GM19035 (cell line): ENCODE measurements around the gene TRRAP.

Experiments used
- ATAC-seq: cut with Tn5 transposase; IDR thresholded peaks from one replicate; pipeline ENCODE4 v1.9.1; 2021; ENCODE audit not compliant: unreplicated experiment

TRRAP gene

DNA sequence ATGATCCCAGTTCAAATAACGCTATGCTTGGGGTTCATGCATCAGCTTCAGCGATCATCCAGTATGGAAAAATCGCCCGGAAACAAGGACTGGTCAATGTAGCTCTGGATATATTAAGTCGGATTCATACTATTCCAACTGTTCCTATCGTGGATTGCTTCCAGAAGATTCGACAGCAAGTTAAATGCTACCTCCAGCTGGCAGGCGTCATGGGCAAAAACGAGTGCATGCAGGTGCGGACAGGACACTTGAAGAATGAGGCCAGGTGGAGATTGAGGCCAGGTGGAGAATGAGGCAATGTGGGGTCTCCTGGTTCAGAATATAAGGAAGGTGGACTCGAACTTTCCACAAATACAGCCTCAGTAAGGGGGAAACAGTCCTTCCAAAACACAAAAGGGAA, 105.8 kb downstream of the TRRAP start:
- no peak for ATAC-seq

DNA sequence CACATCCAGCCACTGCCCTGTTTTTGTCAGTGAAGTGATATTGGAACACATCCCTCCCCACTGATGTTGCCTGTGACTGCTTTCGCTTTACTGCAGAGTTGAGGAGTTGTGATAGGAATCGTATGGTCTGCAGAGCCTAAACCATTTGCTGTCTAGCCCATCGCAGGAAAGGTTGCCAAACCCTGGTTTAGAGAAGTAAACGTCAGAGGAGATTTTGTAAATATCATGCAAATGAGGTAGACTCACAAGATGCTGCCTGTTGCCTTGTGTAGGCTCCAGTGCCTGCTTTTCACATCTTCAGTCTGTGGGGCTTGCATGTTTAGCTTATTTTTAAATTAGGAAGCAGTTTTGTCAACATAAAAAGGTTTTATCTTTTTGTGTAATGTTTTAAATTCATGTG, 107.1 kb downstream of the TRRAP start:
- ATAC-seq, result no peak

DNA sequence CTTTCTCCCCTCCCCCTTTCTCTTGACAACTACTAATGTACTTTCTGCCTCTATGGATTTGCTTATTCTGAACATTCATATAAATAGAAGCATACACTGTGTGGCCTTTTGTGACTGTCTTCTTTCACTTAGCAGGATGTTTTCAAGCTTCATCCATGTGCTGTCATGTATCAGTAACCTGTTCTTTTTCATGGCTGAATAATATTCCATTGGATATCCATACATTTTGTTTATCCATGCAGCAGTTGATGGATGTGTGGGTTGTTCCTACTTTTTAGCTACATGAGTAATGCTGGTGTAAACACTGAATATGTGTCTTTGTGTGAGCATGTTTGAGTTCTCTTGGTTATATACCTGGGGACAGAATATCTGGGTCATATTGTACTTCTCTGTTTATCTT, 107.6 kb downstream of the TRRAP start:
- no peak for ATAC-seq

DNA sequence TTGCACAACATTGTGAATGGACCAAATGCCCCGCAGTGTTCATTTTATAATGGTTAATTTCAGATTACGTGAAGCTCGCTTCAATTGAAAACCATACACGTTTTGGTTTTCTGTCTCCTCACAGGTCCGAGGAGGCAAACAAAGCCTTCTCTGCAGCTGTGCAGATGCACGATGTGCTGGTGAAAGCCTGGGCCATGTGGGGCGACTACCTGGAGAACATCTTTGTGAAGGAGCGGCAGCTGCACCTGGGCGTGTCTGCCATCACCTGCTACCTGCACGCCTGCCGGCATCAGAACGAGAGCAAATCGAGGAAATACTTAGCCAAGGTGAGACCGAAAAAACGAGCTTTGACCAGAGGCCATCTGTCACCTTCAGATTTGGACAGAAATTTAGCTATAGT, 110.3 kb downstream of the TRRAP start:
- no peak for ATAC-seq

DNA sequence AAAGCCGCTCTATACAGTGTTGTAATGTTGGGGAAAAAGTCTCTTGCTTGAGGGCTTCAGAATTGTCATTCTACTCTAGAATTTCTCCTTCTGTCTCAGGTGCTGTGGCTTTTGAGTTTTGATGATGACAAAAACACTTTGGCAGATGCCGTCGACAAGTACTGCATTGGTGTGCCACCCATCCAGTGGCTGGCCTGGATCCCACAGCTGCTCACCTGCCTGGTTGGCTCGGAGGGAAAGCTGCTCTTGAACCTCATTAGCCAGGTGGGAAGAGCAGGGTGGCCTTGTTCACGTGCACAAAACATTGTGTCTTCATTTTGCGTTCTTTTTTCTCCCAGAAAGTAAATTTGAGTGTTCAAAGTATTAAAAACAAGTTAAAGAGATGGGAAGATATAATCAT, 112.0 kb downstream of the TRRAP start:
- no peak for ATAC-seq

DNA sequence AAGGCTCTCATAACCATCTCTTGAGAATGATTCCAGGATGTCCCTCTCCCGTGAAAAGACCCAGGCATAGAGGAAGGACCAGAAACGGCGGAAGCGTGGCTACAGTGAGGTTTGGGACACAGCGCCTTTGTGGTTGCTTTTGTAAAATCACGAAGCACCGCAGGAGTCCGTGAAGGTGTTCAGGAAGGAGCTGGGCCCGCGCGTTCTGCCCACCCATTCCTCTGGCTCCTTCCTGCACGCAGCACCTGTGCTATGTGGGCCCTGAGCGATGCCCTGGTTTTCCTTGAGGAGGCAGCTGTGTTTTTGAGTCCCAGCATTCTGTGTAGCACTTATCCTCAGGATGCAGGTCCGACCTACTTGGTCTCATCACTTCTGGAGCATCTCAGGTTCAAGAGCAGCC, 112.8 kb downstream of the TRRAP start:
- ATAC-seq, result no peak

DNA sequence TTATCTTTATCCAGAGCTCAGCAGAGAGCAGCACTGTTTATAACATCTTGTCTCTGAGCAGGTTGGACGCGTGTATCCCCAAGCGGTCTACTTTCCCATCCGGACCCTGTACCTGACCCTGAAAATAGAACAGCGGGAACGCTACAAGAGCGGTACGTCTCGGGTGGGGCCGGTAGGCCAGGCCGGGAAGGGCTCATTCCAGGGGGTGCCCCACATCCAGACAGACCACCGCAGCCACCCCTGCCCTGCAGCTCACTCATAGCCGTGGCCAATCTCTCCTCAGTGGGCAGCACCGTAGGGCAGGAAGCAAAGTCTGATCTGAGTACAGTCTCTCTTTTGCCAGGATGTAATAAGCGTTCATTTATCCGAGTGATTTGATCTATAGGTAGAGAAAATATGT, 113.7 kb downstream of the TRRAP start:
- no peak for ATAC-seq

DNA sequence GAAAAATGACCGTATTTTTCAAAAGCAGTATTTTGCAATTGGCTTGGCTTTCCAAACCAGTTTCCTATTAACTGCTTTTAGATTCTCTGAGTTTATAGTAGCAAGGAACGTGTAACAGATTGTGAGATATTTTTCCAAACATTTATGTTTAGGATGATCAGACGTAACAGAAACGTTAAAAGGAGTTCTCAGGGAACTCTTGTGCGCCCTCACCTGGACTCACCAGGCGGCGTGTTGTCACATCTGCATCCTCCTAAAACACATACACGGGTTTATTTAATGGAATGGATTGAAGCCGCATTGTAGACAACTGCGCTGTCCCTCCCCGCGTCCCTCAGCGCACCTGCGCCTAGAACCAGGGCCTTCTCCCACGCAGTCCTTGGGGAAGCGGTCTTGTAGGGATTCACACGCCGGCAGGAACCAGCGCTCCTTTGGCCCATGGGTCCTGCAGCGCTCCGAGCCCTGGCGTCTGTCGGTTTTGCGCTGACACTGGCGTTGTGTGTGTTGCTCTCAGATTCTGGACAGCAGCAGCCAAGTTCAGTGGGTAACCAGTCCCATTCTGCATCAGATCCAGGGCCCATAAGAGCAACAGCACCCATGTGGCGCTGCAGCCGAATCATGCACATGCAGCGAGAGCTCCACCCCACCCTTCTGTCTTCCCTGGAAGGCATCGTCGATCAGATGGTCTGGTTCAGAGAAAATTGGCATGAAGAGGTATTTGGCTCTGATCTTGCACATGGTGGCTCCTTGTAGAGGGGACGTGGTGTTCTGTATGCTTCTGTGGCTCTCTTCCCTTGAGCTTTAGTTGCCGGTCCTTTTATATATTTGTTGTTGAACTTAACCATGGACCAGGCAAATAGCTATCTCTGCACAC, 114.9 kb downstream of the TRRAP start:
- no peak for ATAC-seq

DNA sequence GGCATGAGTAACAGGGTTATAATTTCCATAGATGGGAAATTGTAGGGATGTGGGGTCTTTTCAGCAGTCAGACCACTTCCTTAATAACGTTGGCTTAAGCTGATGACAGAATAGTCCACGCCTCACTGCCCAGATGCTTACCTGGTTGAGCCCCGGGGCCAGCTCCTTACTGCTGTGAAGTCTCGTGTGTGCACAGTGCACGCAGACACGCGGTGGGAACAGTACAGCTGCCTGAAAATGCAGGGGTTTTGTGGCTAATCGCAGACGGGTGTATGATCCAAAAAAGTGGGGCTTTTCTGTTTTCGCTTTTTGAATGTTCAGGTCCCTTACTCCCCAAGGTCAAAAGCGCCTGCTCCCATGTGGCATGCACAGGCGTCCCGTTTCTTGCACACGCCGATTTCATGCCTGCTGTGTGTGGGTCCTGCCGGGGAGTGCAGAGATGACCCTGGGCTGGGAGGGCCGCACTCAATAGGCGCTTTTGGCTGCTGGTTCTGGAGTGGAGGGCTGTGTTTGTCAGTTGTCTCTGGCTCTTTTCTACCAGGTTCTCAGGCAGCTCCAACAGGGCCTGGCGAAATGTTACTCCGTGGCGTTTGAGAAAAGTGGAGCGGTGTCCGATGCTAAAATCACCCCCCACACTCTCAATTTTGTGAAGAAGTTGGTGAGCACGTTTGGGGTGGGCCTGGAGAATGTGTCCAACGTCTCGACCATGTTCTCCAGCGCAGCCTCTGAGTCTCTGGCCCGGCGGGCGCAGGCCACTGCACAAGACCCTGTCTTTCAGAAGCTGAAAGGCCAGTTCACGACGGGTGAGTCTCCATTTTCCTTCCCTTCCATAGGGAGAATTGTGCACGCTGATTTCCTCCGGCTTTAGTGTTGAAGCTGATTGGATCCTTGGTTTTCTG, 116.0 kb downstream of the TRRAP start:
- no peak for ATAC-seq

DNA sequence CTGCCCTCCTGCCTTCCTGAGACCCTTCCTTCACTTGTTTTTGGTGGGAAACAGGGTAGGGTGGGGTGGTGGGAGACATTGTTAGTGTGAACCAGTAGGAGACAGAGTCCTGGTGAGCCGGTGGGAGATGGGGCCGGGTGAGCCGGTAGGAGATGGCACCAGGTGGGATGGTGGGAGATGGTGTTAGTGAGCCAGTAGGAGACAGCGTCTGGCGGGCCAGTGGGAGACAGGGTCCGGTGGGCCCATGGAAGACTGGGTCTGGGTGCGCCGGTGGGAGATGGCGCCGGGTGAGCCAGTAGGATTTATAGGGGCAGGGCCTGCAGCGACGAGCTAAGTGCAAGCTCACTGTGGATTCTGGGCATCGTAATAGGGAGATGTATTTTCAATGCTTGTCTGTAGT, 116.8 kb downstream of the TRRAP start:
- no peak for ATAC-seq

DNA sequence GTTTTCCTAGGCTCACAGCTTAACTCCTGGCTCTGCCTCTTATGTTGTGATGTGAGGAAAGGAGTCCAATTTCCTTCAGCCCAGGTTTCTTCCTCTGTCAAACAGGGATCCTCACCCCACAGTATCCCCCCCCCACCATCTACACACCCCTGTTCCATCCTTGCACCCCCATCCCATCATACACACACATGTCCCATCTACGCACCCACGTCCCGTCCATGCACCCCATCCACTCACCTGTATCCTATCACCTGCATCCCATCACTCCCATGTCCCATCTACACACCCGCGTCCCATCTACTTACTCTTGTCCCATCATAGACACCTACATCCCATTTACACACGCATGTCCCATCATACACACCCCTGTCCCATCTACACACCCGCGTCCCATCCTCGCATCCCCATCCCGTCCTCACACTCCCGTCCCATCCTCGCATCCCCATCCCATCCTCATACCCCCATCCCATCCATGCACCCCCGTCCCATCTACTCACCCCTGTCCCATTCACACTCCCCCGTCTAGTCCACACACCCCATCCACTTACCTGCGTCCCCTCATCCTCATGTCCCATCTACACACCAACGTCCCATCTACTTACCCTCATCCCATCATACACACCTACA, 117.3 kb downstream of the TRRAP start:
- ATAC-seq, result no peak

DNA sequence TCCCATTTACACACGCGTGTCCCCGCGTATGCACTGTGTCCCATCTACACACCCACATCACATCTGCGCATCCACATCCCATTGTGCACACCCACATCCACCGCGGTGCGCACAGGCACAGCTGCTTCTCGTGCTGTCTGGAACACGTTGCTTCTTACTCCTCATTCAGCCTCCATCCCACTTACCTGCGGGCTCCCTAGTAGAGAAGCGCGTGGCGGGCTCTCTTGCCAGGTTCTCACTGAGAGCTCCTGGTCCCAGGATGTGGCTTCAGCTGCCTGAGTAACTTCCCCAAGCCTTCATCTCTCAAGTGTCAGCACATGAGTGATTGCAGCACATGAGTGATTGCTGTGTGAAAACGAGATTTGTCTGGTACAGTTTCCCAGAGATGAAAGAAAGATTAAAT, 117.8 kb downstream of the TRRAP start:
- ATAC-seq, result no peak

DNA sequence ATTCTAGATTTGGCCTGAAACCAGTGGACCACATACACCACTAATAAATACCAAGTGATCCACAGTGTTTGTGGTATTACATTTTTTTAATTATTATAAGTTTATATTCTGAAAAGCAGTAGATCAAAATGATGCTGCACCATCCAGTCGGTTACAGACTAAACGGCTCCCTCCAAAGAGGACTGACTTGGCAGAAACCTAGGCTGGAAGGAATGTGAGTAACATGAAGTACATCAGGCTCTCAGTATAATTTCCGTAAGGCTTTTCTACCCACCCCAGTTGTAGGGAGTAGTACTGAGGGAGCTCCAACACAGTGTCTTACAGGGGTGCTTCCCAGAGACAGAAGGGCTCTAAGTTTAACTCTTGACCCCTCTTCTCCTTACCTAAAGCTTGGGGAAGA, 119.5 kb downstream of the TRRAP start:
- no peak for ATAC-seq

DNA sequence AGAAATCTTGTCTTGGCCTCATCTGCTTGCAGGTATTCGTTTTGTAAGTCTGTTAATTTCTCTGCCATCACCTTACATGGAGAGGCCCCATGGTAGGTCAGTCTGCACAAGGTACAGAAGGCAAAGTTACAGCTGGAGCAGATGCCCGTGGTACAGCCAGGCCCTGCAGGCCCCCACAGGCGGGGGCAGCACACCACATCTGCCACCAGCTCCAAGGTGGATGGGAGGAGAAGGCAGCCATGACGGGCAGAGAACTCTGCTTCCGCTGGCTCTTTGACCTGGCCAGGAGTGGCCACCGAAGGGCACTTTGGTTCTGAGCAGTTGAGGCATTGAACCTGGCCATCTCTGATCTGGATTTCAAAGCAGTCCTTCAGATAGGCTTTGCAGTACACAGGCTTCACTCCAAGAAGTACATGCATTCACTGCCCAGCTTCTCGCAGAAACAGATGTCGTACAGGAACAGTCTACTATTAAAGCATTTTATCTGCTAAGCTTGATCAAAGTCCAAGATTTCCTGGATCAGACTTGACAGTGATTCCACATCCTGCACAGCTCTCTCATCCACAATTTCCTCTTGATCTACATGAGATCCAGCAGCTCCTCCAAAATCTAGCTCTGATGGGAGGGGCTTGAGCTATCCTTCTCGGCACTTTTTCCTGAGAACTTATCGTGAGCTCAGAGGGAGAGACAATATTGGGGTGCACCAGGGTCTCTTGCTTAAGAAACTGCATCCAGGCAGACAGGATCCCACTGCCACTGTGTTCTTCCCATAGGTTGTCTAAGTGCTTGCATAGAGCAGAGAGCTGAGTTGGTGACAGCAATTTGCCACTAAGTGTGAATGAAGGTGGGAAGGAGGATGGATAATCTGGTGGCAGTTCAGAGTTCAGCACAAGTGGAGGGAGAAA, 120.7 kb downstream of the TRRAP start:
- ATAC-seq, result no peak

DNA sequence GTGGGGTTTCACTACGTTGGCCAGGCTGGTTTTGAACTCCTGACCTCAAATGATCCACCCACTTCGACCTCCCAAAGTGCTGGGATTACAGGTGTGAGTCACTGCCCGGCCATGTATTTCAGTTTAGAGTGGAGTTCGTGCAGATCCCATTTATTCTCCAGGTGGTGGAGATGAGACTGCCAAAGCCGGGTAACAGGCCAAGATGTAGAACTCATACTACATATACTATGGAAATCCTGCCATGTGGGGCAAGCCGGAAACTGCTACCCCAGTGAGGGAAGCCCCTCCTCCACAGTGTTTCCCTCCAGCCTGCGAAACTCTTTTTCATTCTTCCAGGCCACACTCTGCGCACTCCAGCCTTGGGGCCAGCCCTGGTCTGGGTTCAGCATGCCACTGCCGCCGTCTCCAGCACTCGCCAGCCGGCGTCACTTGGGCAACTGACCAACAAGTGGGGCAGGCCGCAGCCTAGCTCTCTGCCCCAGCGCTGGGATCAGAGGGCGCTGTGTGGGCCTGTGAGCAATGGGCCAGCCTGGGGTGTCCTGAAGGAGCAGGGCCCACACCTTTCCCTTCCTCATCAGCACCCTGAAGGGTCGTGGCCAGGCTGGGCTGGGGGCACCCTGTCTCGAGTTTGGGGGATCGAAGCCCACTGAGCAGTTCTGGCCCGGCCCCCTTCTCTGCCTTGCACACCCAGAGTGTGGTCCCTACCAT, 122.0 kb downstream of the TRRAP start:
- no peak for ATAC-seq

DNA sequence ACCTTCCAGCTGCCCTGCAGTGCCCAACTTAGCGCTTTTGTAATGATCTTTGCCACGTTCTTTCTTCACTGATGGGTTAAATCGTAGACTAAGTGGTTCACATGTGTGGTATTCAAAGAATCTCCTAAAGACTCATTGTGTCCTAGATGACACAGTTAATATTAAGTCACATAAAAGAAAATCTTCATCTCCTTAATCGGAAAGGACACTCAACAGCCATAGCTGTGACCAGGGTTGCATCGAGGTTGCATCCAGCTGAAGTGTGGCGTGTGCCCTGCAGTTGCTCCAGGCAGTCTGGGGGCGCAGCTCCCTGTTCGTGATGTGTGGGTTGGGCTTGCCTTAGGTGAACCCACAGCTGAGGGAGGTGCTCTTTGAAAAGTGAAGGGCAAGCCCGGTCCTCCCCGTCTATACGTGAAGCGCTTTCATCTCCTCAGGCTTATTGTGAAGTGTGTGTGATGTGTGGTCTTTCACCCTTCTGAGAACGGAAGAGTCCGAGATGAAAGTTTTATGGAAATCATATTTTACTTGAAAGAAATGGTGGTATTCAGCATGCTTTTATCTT, 122.7 kb downstream of the TRRAP start:
- no peak for ATAC-seq

DNA sequence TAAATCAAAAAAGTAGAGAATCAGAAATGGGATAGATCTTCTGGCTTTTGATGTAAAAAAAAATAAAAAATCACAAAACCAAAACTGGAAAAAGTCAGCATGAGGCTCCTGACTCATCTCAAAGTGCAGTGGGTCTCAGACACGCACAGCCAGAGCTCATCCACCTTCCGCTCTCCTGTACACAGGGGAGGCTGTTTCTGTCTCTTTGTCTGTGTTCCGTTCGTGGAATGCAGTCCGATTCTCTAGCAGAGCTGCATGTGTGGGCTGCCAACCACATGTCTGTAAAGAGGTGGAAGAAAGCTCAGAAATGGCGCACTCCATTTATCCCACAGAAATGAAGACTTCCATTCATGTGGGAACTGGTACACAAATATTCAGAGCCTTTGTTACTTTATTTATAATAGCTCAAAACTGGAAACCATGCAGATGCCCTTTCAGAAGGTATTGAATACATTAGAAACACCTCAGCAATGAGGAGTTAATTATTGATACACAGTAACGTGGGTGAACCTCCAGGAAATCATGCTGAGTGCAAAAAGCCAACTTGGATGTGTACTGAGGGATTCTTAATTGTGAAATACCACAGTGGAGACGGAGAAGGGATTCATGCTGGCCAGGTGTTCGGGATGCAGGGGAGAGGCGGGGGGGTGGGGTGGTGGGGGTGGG, 123.3 kb downstream of the TRRAP start:
- no peak for ATAC-seq

DNA sequence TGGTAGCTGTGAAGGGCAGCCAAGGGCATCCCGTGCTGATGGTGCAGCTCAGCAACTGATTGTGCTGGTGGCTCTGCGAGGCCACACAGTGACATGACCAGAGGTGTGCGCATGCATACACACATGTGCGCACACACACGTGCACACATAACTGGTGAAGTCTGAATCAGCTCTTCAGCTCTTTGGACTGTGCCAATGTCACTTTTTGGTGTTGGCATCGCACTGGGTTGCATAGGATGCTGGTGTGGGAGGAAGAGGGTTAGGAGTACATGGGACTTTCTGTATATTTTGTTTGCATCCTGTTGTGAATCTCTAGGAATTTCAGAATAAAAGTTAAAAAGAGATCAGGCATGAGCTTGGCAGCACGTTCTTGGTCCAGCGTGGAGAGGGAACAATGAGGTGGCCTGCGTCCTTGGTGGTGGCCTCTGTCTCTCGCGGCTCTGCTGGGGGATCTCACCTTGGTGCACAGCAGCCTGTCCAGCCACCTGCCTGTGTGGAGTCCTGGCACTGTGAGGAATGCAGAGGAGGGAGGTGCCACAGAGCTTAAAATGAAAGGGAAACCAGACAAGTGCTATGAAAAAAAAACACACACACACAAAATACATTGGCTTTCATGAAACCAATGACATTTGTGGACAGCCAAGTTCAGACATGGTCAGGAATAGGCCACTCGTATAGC, 124.0 kb downstream of the TRRAP start:
- no peak for ATAC-seq

DNA sequence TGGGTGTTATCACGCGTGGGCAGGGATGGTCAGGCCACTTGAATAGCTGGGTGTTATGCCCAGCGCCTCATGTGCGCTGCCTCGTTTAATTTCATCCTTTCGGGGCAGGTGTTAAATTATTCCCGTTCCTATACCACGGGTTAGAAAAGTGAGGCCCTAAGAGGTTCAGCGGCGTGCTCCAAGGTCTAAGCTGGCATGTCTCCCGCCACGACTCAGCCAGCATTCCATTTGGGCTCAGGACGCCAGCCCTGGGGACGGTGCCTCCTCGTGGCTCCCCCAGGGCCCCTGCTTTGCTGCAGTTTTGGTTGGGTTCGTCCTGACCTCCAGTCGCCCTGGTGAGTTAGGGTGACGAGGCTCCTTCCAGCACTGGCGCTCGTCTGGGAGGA, 124.5 kb downstream of the TRRAP start:
- ATAC-seq, result no peak
